Measurements from ENCODE around the gene PDIA4.
A peak's percentile ranks its signal among the peaks of the same experiment; 100 is the strongest.

The PDIA4 gene

GRCh38 chr7:149007146-149007545 is 21.2 kb downstream of the PDIA4 start:
- POLR2A ChIA-PET, result no interaction called here
- H3K4me3 ChIP-seq (ENCODE audit: low read depth, low read length), result no peak overlapping the region
- no peak for DNase-seq (ENCODE audit: low read depth, low spot score)
- CTCF ChIA-PET, result interaction anchor here (0.8 to 10.2 kb wide), 11 partner anchors 8 to 188 kb away, joined by 3 to 126 read pairs (median 12); partner anchors contain the start of genes PDIA4 and ZNF282
- no peak for TF ChIP-seq CTCF (IDR thresholded peaks at IDR 0.05; ENCODE audit: insufficient read depth, low read length, missing control alignments)

DNA sequence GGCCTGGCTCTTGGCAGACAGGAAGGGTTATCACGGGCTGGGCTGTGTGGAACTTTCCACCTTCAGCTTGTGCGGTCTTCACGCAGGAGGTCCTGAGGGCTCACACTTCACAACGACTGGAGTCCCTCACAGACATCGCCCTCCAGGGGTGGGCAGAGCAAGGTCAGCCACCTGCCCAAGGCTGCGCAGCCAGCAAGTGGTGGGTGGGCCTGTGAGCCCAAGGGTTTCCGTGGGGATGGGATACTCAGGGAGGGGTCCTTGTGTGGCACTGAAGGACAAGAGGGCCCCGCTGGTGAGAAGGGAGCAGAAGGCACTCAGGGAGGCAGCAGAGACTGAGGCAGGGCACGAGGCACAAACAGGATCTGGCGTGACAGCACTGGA is 22.0 kb downstream of the PDIA4 start:
- no peak for DNase-seq (ENCODE audit: low read depth, low spot score)
- ChIA-PET CTCF (interaction anchor here (1.1 to 14.8 kb wide), 19 partner anchors 3 to 189 kb away, joined by 3 to 126 read pairs (median 10); partner anchors contain the start of genes PDIA4, ZNF282, ZNF425 and ZNF786), POLR2A (interaction anchor here (0.7 kb wide), 1 partner anchor 121 kb away, joined by 3 read pairs; no protein-coding TSS in a partner anchor)
- TF ChIP-seq CTCF (IDR thresholded peaks at IDR 0.05; ENCODE audit: insufficient read depth, low read length, missing control alignments), result no peak
- H3K4me3 ChIP-seq (ENCODE audit: low read depth, low read length), result no peak overlapping the region

- ChIA-PET POLR2A (interaction anchor here (0.7 to 0.9 kb wide), 2 partner anchors 60 to 121 kb away, joined by 3 read pairs; no protein-coding TSS in a partner anchor), CTCF (interaction anchor here (0.6 to 14.8 kb wide), 24 partner anchors 4 to 243 kb away, joined by 3 to 126 read pairs (median 10); partner anchors contain the start of genes PDIA4, ZNF282, ZNF398 and ZNF425)
- no peak for DNase-seq (ENCODE audit: low read depth, low spot score)
- peak; percentile 81 for TF ChIP-seq CTCF (IDR thresholded peaks at IDR 0.05; ENCODE audit: insufficient read depth, low read length, missing control alignments)
- H3K4me3 ChIP-seq (ENCODE audit: low read depth, low read length), result no peak overlapping the region
Observed at GRCh38 chr7:149005427-149006344, 22.6 kb downstream of the PDIA4 start.

- ChIA-PET CTCF (interaction anchor here (0.9 to 14.8 kb wide), 17 partner anchors 5 to 121 kb away, joined by 3 to 126 read pairs (median 11); partner anchors contain the start of genes PDIA4, ZNF425 and ZNF786), POLR2A (interaction anchor here (0.9 kb wide), 1 partner anchor 61 kb away, joined by 3 read pairs; no protein-coding TSS in a partner anchor)
- H3K4me3 ChIP-seq (ENCODE audit: low read depth, low read length), result no peak overlapping the region
- DNase-seq (ENCODE audit: low read depth, low spot score), result no peak
- TF ChIP-seq CTCF (IDR thresholded peaks at IDR 0.05; ENCODE audit: insufficient read depth, low read length, missing control alignments), result no peak
Observed at GRCh38 chr7:149004405-149005370, 23.6 kb downstream of the PDIA4 start.

- POLR2A ChIA-PET, result no interaction called here
- CTCF ChIA-PET, result interaction anchor here (1.1 to 14.8 kb wide), 4 partner anchors 6 to 132 kb away, joined by 3 to 126 read pairs (median 91); partner anchors contain the start of gene PDIA4
- no peak overlapping the region for H3K4me3 ChIP-seq (ENCODE audit: low read depth, low read length)
- TF ChIP-seq CTCF (IDR thresholded peaks at IDR 0.05; ENCODE audit: insufficient read depth, low read length, missing control alignments), result no peak
- no peak for DNase-seq (ENCODE audit: low read depth, low spot score)
Observed at GRCh38 chr7:149003560-149004305, 24.6 kb downstream of the PDIA4 start.
